ENCODE results near the gene DCHS2. TPM values are rescaled to one million over a fixed set of nuclear protein-coding genes. Genes with fewer than 3 reads are reported as not detected.

Gene DCHS2
- total and polyA plus RNA-seq, 2 experiments from 2014 or later: 0.21 to 7.6 TPM

DNA sequence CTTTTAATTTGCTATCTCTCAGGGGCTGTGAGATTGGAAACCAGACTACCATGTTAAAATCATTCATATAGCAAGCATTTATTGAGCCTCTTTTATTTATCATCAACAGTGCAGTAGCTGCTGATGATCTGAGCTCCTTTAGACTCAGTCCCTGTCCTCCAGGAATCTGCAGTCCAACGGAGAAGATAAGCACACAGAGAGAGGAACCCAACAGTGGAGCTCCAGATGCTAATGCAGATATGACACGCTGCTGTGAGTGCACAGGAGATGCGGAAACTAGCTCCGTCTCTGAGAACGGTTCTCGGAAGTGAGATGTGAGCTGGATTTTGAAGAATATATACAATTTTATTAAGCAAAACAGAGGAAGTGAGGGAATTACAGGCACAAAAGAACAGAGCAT lies 35.4 kb downstream of the DCHS2 start:
- DNase-seq (ENCODE audit: low spot score) (no peak), ATAC-seq (no peak)
- no peak overlapping the region for H2AFZ ChIP-seq
- no peaks in the 10 kb centered on the region for H3K27me3 ChIP-seq (ENCODE audit: insufficient read depth)
- Mint-ChIP-seq H3K36me3 (ENCODE audit: low read depth) (no peaks in the 10 kb centered on the region), H3K27ac (no peak overlapping the region), H3K9me3 (no peaks in the 10 kb centered on the region), H3K4me1 (peaks cover 8% of the 10 kb centered on the region), H3K4me3 (no peak overlapping the region), H3K27me3 (ENCODE audit: insufficient read depth, low read depth, poor library complexity) (no peaks in the 10 kb centered on the region)
- no peaks in the 10 kb centered on the region for H3K36me3 ChIP-seq (ENCODE audit: insufficient read depth)
- H3K4me3 ChIP-seq: no peak overlapping the region
- no peaks in the 10 kb centered on the region for H3F3A ChIP-seq (replicated peaks; ENCODE audit: low read depth)
- H3K4me2 ChIP-seq: no peak overlapping the region
- peaks cover 2% of the 10 kb centered on the region; the same call in 1 of the 2 replicates for H3K9me2 ChIP-seq (ENCODE audit: insufficient read depth)
- TF ChIP-seq, protein P1, sequence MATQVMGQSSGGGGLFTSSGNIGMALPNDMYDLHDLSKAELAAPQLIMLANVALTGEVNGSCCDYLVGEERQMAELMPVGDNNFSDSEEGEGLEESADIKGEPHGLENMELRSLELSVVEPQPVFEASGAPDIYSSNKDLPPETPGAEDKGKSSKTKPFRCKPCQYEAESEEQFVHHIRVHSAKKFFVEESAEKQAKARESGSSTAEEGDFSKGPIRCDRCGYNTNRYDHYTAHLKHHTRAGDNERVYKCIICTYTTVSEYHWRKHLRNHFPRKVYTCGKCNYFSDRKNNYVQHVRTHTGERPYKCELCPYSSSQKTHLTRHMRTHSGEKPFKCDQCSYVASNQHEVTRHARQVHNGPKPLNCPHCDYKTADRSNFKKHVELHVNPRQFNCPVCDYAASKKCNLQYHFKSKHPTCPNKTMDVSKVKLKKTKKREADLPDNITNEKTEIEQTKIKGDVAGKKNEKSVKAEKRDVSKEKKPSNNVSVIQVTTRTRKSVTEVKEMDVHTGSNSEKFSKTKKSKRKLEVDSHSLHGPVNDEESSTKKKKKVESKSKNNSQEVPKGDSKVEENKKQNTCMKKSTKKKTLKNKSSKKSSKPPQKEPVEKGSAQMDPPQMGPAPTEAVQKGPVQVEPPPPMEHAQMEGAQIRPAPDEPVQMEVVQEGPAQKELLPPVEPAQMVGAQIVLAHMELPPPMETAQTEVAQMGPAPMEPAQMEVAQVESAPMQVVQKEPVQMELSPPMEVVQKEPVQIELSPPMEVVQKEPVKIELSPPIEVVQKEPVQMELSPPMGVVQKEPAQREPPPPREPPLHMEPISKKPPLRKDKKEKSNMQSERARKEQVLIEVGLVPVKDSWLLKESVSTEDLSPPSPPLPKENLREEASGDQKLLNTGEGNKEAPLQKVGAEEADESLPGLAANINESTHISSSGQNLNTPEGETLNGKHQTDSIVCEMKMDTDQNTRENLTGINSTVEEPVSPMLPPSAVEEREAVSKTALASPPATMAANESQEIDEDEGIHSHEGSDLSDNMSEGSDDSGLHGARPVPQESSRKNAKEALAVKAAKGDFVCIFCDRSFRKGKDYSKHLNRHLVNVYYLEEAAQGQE (IDR thresholded peaks at IDR 0.05; ENCODE audit: unreplicated experiment): no peak
- no peak for TF ChIP-seq NANOG (IDR thresholded peaks at IDR 0.05; ENCODE audit: borderline replicate concordance)
- no peak for TF ChIP-seq EZH2 (IDR thresholded peaks at IDR 0.05; ENCODE audit: low read depth, unreplicated experiment)
- no peak for TF ChIP-seq JUNB (IDR thresholded peaks at IDR 0.05; ENCODE audit: unreplicated experiment)
- TF ChIP-seq, protein P2, sequence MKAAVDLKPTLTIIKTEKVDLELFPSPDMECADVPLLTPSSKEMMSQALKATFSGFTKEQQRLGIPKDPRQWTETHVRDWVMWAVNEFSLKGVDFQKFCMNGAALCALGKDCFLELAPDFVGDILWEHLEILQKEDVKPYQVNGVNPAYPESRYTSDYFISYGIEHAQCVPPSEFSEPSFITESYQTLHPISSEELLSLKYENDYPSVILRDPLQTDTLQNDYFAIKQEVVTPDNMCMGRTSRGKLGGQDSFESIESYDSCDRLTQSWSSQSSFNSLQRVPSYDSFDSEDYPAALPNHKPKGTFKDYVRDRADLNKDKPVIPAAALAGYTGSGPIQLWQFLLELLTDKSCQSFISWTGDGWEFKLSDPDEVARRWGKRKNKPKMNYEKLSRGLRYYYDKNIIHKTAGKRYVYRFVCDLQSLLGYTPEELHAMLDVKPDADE (IDR thresholded peaks at IDR 0.05): no peak
- no peak for TF ChIP-seq STAT1 (IDR thresholded peaks at IDR 0.05; ENCODE audit: unreplicated experiment)
- no peak for TF ChIP-seq CREB1 (CRISPR knock-in tag; IDR thresholded peaks at IDR 0.05; ENCODE audit: low read depth)
- TF ChIP-seq ZNF114 (CRISPR knock-in tag; IDR thresholded peaks at IDR 0.05): no peak
- TF ChIP-seq, protein P3, sequence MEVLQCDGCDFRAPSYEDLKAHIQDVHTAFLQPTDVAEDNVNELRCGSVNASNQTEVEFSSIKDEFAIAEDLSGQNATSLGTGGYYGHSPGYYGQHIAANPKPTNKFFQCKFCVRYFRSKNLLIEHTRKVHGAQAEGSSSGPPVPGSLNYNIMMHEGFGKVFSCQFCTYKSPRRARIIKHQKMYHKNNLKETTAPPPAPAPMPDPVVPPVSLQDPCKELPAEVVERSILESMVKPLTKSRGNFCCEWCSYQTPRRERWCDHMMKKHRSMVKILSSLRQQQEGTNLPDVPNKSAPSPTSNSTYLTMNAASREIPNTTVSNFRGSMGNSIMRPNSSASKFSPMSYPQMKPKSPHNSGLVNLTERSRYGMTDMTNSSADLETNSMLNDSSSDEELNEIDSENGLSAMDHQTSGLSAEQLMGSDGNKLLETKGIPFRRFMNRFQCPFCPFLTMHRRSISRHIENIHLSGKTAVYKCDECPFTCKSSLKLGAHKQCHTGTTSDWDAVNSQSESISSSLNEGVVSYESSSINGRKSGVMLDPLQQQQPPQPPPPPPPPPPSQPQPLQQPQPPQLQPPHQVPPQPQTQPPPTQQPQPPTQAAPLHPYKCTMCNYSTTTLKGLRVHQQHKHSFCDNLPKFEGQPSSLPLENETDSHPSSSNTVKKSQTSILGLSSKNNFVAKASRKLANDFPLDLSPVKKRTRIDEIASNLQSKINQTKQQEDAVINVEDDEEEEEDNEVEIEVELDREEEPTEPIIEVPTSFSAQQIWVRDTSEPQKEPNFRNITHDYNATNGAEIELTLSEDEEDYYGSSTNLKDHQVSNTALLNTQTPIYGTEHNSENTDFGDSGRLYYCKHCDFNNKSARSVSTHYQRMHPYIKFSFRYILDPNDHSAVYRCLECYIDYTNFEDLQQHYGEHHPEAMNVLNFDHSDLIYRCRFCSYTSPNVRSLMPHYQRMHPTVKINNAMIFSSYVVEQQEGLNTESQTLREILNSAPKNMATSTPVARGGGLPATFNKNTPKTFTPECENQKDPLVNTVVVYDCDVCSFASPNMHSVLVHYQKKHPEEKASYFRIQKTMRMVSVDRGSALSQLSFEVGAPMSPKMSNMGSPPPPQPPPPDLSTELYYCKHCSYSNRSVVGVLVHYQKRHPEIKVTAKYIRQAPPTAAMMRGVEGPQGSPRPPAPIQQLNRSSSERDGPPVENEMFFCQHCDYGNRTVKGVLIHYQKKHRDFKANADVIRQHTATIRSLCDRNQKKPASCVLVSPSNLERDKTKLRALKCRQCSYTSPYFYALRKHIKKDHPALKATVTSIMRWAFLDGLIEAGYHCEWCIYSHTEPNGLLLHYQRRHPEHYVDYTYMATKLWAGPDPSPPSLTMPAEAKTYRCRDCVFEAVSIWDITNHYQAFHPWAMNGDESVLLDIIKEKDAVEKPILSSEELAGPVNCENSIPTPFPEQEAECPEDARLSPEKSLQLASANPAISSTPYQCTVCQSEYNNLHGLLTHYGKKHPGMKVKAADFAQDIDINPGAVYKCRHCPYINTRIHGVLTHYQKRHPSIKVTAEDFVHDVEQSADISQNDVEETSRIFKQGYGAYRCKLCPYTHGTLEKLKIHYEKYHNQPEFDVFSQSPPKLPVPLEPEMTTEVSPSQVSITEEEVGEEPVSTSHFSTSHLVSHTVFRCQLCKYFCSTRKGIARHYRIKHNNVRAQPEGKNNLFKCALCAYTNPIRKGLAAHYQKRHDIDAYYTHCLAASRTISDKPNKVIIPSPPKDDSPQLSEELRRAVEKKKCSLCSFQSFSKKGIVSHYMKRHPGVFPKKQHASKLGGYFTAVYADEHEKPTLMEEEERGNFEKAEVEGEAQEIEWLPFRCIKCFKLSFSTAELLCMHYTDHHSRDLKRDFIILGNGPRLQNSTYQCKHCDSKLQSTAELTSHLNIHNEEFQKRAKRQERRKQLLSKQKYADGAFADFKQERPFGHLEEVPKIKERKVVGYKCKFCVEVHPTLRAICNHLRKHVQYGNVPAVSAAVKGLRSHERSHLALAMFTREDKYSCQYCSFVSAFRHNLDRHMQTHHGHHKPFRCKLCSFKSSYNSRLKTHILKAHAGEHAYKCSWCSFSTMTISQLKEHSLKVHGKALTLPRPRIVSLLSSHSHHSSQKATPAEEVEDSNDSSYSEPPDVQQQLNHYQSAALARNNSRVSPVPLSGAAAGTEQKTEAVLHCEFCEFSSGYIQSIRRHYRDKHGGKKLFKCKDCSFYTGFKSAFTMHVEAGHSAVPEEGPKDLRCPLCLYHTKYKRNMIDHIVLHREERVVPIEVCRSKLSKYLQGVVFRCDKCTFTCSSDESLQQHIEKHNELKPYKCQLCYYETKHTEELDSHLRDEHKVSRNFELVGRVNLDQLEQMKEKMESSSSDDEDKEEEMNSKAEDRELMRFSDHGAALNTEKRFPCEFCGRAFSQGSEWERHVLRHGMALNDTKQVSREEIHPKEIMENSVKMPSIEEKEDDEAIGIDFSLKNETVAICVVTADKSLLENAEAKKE (CRISPR knock-in tag; IDR thresholded peaks at IDR 0.05): no peak
- no peak for TF ChIP-seq POLR2AphosphoS5 (IDR thresholded peaks at IDR 0.05; ENCODE audit: low read depth)
- TF ChIP-seq, protein P4, sequence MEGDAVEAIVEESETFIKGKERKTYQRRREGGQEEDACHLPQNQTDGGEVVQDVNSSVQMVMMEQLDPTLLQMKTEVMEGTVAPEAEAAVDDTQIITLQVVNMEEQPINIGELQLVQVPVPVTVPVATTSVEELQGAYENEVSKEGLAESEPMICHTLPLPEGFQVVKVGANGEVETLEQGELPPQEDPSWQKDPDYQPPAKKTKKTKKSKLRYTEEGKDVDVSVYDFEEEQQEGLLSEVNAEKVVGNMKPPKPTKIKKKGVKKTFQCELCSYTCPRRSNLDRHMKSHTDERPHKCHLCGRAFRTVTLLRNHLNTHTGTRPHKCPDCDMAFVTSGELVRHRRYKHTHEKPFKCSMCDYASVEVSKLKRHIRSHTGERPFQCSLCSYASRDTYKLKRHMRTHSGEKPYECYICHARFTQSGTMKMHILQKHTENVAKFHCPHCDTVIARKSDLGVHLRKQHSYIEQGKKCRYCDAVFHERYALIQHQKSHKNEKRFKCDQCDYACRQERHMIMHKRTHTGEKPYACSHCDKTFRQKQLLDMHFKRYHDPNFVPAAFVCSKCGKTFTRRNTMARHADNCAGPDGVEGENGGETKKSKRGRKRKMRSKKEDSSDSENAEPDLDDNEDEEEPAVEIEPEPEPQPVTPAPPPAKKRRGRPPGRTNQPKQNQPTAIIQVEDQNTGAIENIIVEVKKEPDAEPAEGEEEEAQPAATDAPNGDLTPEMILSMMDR (conservative IDR thresholded peaks at IDR 0.05; ENCODE audit: low read depth in 2 of 2): no peak
- TF ChIP-seq ZNF331 (CRISPR knock-in tag; IDR thresholded peaks at IDR 0.05; ENCODE audit: low read depth): no peak
- no peak for TF ChIP-seq EZH2phosphoT487 (IDR thresholded peaks at IDR 0.05; ENCODE audit: unreplicated experiment)
- 0 out of 2 replicates have a peak, but pooled peaks cover 3% of the 10 kb centered on the region for H4K20me1 ChIP-seq (replicated peaks; ENCODE audit: insufficient read depth)
- H3K79me2 ChIP-seq (replicated peaks; ENCODE audit: insufficient read depth): no peaks in the 10 kb centered on the region
- no peaks in the 10 kb centered on the region for H3K4me1 ChIP-seq (ENCODE audit: insufficient read depth)
- no peak overlapping the region for H3K27ac ChIP-seq (ENCODE audit: low read depth)

Measured in GM23338 (cell line).